Tibial artery (tissue), 4 donors: ENCODE measurements around the gene NFKBIE.
A peak's percentile ranks its signal among the peaks of the same experiment; 100 is the strongest.

Source experiments
- DNase-seq, 2 donors: peaks; one replicate each; pipeline ENCODE4 v3.0.0-alpha.2; 2019
- H3K27ac ChIP-seq, 2 donors: fragments of 200-600 bp; sonication (generic) in 1 of 2; 1 replicate in 1 of 2; 2 replicates in 1 of 2; pipeline ENCODE4 v1.5.1; 2018 to 2019; ENCODE audit warnings: mild to moderate bottlenecking in 1 of 2
- H3K27me3 ChIP-seq, 2 donors: fragments of 200-600 bp; sonication (generic) in 1 of 2; one replicate each; pipeline versions ENCODE4 v1.5.1 to v1.6.0; 2016 to 2019
- H3K36me3 ChIP-seq, 3 donors: fragments of 200-600 bp; sonication (generic) in 2 of 3; one replicate each; pipeline ENCODE4 v1.5.1; 2016 to 2019; ENCODE audit warnings: mild to moderate bottlenecking in 2 of 3
- H3K4me1 ChIP-seq, 4 donors: fragments of 200-600 bp; sonication (generic) in 2 of 4; 1 replicate in 3 of 4; 2 replicates in 1 of 4; pipeline ENCODE4 v1.5.1; 2016 to 2019
- H3K4me3 ChIP-seq, 2 donors: fragments of 200-600 bp; sonication (generic) in 1 of 2; 1 replicate in 1 of 2; 2 replicates in 1 of 2; pipeline ENCODE4 v1.5.1; 2018 to 2019; ENCODE audit warnings: mild to moderate bottlenecking in 2 of 2
- H3K9me3 ChIP-seq, 3 donors: fragments of 200-600 bp; sonication (generic) in 1 of 3; one replicate each; pipeline ENCODE4 v1.5.1; 2016 to 2019
- CTCF ChIP-seq, 2 experiments: fragments of 200-600 bp in 1 of 2; fragments of 450-650 bp in 1 of 2; IDR thresholded peaks; one replicate each; pipeline ENCODE4 v1.5.1; 2017 to 2019; ENCODE audit warnings: antibody characterized with exemption in 2 of 2, mild to moderate bottlenecking in 1 of 2, moderate library complexity in 1 of 2
- intact Hi-C: fragments of 100-400 bp; cut with DNase I; formaldehyde crosslinking; loops from one replicate; pipeline ENCODE4 v1.15.0; 2023; ENCODE audit warnings: low total_unique reads

The NFKBIE gene

DNA sequence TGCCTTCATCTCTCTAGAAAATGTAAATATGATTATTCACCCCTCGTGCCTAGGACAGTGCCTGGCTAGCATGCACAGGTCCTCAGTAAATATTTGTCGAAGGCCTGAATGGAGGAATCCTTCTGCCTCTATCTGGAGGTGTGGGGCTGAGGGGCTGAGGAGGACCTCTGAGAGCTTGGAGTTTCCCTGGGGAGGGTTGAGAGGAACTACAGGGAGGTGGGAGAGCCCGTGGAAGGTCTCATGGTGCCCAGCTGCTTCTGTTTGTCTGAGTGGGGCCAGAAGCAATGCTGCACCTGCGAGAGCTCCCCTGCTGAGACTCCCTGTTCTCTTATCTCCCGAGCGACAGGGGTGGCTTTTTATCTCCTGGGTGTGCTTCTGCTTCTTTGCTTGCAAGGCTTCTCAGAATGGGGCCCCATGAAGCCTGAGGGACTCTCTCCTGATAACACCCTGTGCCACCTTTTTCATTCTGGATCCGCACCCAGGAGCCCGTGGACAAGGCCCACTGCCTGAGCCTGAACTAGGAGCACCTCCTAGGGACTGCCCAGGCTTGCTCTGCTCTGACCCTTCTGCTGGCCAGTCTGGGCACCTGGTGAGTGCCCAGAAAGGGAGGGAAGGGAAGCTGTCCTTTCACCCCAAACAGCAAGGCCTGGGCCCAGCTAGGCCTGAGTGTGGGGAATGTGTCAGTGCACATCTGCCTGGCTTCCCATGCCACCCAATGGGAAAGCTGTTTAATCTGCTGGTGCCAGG is 39.6 kb downstream of the NFKBIE start:
- H3K9me3 ChIP-seq = no peaks in the 10 kb centered on the region
- peaks cover 0 to 95% (median 69%) of the 10 kb centered on the region in 4 donors for H3K4me1 ChIP-seq
- peak overlapping the region in 1 of 2 donors; percentile 19 for H3K4me3 ChIP-seq
- peak overlapping the region; percentile 97 to 99 for H3K27ac ChIP-seq
- intact Hi-C loops = no loop called here
- DNase-seq = no peak
- H3K36me3 ChIP-seq = peaks cover 15 to 19% (median 19%) of the 10 kb centered on the region in 3 donors
- TF ChIP-seq CTCF (IDR thresholded peaks at IDR 0.05) = no peak
- no peaks in the 10 kb centered on the region for H3K27me3 ChIP-seq

DNA sequence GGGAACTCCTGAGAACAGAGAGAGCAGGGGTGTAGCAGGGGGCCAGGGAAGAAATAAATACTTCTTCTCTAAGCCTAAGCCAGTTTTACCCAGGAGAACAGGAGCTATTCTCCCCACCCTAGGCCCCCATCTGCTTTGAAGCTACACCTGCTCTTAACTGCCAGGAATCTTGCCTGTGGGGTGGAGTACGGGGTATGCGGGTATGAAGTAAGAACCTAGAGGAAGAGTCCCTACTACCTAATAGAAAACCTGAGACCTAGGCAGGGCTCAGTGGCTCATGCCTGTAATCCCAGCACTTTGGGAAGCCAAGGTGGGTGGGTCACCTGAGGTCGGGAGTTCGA is 40.4 kb downstream of the NFKBIE start:
- no peaks in the 10 kb centered on the region for H3K9me3 ChIP-seq
- H3K27ac ChIP-seq = peak overlapping the region; percentile 97 to 99
- intact Hi-C loops = no loop called here
- H3K27me3 ChIP-seq = no peaks in the 10 kb centered on the region
- H3K36me3 ChIP-seq = peaks cover 7 to 11% (median 11%) of the 10 kb centered on the region in 3 donors
- no peak for TF ChIP-seq CTCF (IDR thresholded peaks at IDR 0.05)
- DNase-seq = no peak
- H3K4me3 ChIP-seq = peak overlapping the region in 1 of 2 donors; percentile 63
- H3K4me1 ChIP-seq = peaks cover 0 to 94% (median 73%) of the 10 kb centered on the region in 4 donors

GRCh38 chr6:44224029-44224964 is 41.1 kb downstream of the NFKBIE start:
- TF ChIP-seq CTCF (IDR thresholded peaks at IDR 0.05) = no peak
- Histone ChIP-seq H3K27me3 (no peaks in the 10 kb centered on the region), H3K4me3 (peak overlapping the region; percentile 62 to 63), H3K9me3 (no peaks in the 10 kb centered on the region), H3K36me3 (peaks cover under 1 to 5% (median 4%) of the 10 kb centered on the region in 3 donors), H3K4me1 (peaks cover 0 to 93% (median 74%) of the 10 kb centered on the region in 4 donors), H3K27ac (peak overlapping the region; percentile 97 to 99)
- intact Hi-C loops = no loop called here
- no peak for DNase-seq

- Histone ChIP-seq H3K9me3 (no peaks in the 10 kb centered on the region), H3K27me3 (no peaks in the 10 kb centered on the region), H3K36me3 (no peaks in the 10 kb centered on the region), H3K4me3 (peak within 1 kb of the TSS; percentile 62 to 63), H3K27ac (peak within 1 kb of the TSS; percentile 97 to 99), H3K4me1 (peaks cover 0 to 92% (median 77%) of the 10 kb centered on the region in 4 donors)
- DNase-seq = peak; percentile 85 to 93
- intact Hi-C loops = no loop called here
- no peak for TF ChIP-seq CTCF (IDR thresholded peaks at IDR 0.05)
Measured at GRCh38 chr6:44223319-44224028, 41.9 kb downstream of the NFKBIE start, which contains the start of gene SLC29A1. SLC29A1 (plus strand) TSS chr6:44223595; CDS start chr6:44227314, 3,719 bp downstream.
